IPS DF 19.7 (cell line): ENCODE measurements around the gene DNAH1.
"Not testable (repeated sequence)": the region's sequence is repeated elsewhere in the genome, so short reads cannot be mapped to it uniquely, and the experiment has no call there.

Experiments used
- DNase-seq: peaks from one replicate; pipeline ENCODE4 v3.0.0-alpha.2; 2013; ENCODE audit warnings: low read depth, low spot score

DNAH1 gene

GRCh38 chr3:52315977-52316764 is at the start of gene DNAH1:
TSS of gene DNAH1 (plus strand) at chr3:52316319. CDS start at chr3:52322443, 6,124 bp downstream.
- no peak for DNase-seq

- DNase-seq = no peak
These were observed 48.1 kb upstream of the DNAH1 start for GRCh38 chr3:52268036-52268435.

- DNase-seq = no peak
These were observed 46.3 kb upstream of the DNAH1 start for GRCh38 chr3:52269776-52270175.

GRCh38 chr3:52270252-52270754 is 45.8 kb upstream of the DNAH1 start:
- DNase-seq = no peak

GRCh38 chr3:52272172-52272571 is 43.9 kb upstream of the DNAH1 start:
- DNase-seq = not testable (repeated sequence)

- no peak for DNase-seq
These were observed 43.3 kb upstream of the DNAH1 start for GRCh38 chr3:52272831-52273230.

GRCh38 chr3:52274781-52275180 is 41.3 kb upstream of the DNAH1 start:
- not testable (repeated sequence) for DNase-seq

- DNase-seq = no peak
These were observed 38.8 kb upstream of the DNAH1 start for GRCh38 chr3:52277071-52277964.

- DNase-seq = no peak
These were observed 38.1 kb upstream of the DNAH1 start for GRCh38 chr3:52277972-52278509.

- no peak for DNase-seq
These were observed 37.5 kb upstream of the DNAH1 start, which contains the start of gene WDR82 for GRCh38 chr3:52278510-52279069. TSS of gene WDR82 (minus strand) at chr3:52278649. CDS start at chr3:52278361, 288 bp downstream.

GRCh38 chr3:52279596-52279995 is 36.5 kb upstream of the DNAH1 start:
- no peak for DNase-seq

- DNase-seq = no peak
These were observed 36.1 kb upstream of the DNAH1 start for GRCh38 chr3:52280050-52280461.

- no peak for DNase-seq
These were observed 33.9 kb upstream of the DNAH1 start for GRCh38 chr3:52281981-52282801.

GRCh38 chr3:52283306-52283705 is 32.8 kb upstream of the DNAH1 start:
- DNase-seq = no peak

GRCh38 chr3:52284051-52284450 is 32.1 kb upstream of the DNAH1 start:
- DNase-seq = not testable (repeated sequence)

- DNase-seq = no peak
These were observed 29.4 kb upstream of the DNAH1 start for GRCh38 chr3:52286777-52287110.

GRCh38 chr3:52288674-52289073 is 27.4 kb upstream of the DNAH1 start:
- DNase-seq = no peak

- DNase-seq = no peak
These were observed 26.8 kb upstream of the DNAH1 start for GRCh38 chr3:52289338-52289746.

GRCh38 chr3:52289747-52290595 is 26.1 kb upstream of the DNAH1 start:
- DNase-seq = no peak
